Fibroblast of lung (primary cell): Measurements from ENCODE around the gene C20orf204. TPM values are rescaled to one million over a fixed set of nuclear protein-coding genes. Genes with fewer than 3 reads are reported as not detected.
"Not testable (repeated sequence)": the region's sequence is repeated elsewhere in the genome, so short reads cannot be mapped to it uniquely, and the experiment has no call there.

Source experiments
- DNase-seq, 2 donors: peaks; one replicate each; pipeline versions ENCODE4 v3.0.0 to v3.0.0-alpha.2; 2010; ENCODE audit warnings: low read depth in 2 of 2
- H2AFZ ChIP-seq: 2 replicates; pipeline ENCODE4 v1.5.1; 2012; ENCODE audit warnings: low read length, control low read depth, inconsistent platforms
- H3K27ac ChIP-seq: 2 replicates; pipeline ENCODE4 v1.5.1; 2011; ENCODE audit warnings: low read length, control low read depth; ENCODE audit not compliant: insufficient read depth
- H3K27me3 ChIP-seq: 2 replicates; pipeline ENCODE4 v1.5.1; 2011; ENCODE audit warnings: mild to moderate bottlenecking, low read length; ENCODE audit not compliant: control insufficient read depth, insufficient read depth
- H3K36me3 ChIP-seq: 2 replicates; pipeline ENCODE4 v1.5.1; 2011; ENCODE audit warnings: low read length; ENCODE audit not compliant: control insufficient read depth, insufficient read depth
- H3K4me1 ChIP-seq: 2 replicates; pipeline ENCODE4 v1.5.1; 2011; ENCODE audit warnings: low read length; ENCODE audit not compliant: control insufficient read depth, insufficient read depth; ENCODE audit errors: extremely low read depth
- H3K4me2 ChIP-seq: 2 replicates; pipeline ENCODE4 v1.5.1; 2011; ENCODE audit warnings: low read length, control low read depth; ENCODE audit not compliant: insufficient read depth; ENCODE audit errors: extremely low read depth
- H3K4me3 ChIP-seq, 4 experiments: fragments of 200-600 bp in 1 of 4; sonication (generic) in 1 of 4; replicated peaks in 1 of 4; 2 replicates each; pipeline ENCODE4 v1.5.1; 2011 to 2016; ENCODE audit warnings: low read length in 4 of 4, low read depth in 3 of 4, mild to moderate bottlenecking in 3 of 4, control low read depth in 2 of 4, inconsistent platforms in 1 of 4, mixed read lengths in 1 of 4; ENCODE audit not compliant: insufficient read depth in 1 of 4; ENCODE audit errors: control extremely low read depth in 1 of 4
- H3K79me2 ChIP-seq: 2 replicates; pipeline ENCODE4 v1.5.1; 2012; ENCODE audit warnings: mild to moderate bottlenecking, low read length, inconsistent platforms; ENCODE audit not compliant: control insufficient read depth, insufficient read depth
- H3K9ac ChIP-seq: 2 replicates; pipeline ENCODE4 v1.5.1; 2011; ENCODE audit warnings: mild to moderate bottlenecking, low read length, control low read depth; ENCODE audit not compliant: insufficient read depth
- H3K9me3 ChIP-seq: 2 replicates; pipeline ENCODE4 v1.5.1; 2012; ENCODE audit warnings: low read depth, low read length; ENCODE audit not compliant: control insufficient read depth, insufficient read depth
- H4K20me1 ChIP-seq: 2 replicates; pipeline ENCODE4 v1.5.1; 2011; ENCODE audit warnings: low read length; ENCODE audit not compliant: control insufficient read depth, insufficient read depth; ENCODE audit errors: extremely low read depth
- CTCF ChIP-seq, 2 donors: IDR thresholded peaks in 1 of 2; conservative IDR thresholded peaks in 1 of 2; 1 replicate in 1 of 2; 2 replicates in 1 of 2; pipeline ENCODE4 v1.5.1; 2011 to 2012; ENCODE audit warnings: low read length in 2 of 2, control low read depth in 1 of 2, inconsistent platforms in 1 of 2, low read depth in 1 of 2, mild to moderate bottlenecking in 1 of 2
- EZH2 ChIP-seq: IDR thresholded peaks from 2 replicates; pipeline ENCODE4 v1.5.1; 2012; ENCODE audit warnings: low read length, control low read depth, mild to moderate bottlenecking; ENCODE audit errors: missing control alignments
- polyA plus RNA-seq, 2 donors: library from polyadenylated mRNA; depleted of rRNA in 1 of 2; stranded (reverse) in 1 of 2; unstranded in 1 of 2; fragments of >200 nt; gene quantifications; 2 replicates each; pipeline ENCODE4 v1.2.1, GENCODE V29; 2011 to 2012; ENCODE audit warnings: missing spikeins in 1 of 2
- total RNA-seq: library from RNA; depleted of rRNA; stranded (reverse); fragments of >200 nt; gene quantifications from 2 replicates; pipeline ENCODE4 v1.2.1, GENCODE V29; 2014

Gene C20orf204
- total and polyA plus RNA-seq, 2 donors (not counting 1 experiment from before 2014, with no cell fraction given): 0.02 to 0.66 TPM

GRCh38 chr20:64083804-64084684 is 48.1 kb downstream of the C20orf204 start, which contains the start of gene LKAAEAR1:
Gene LKAAEAR1 (minus strand): TSS chr20:64084398. CDS start chr20:64084219, 179 bp downstream.
- no peak within 1 kb of the TSS for H3K27ac ChIP-seq
- no peaks in the 10 kb centered on the region for H3K36me3 ChIP-seq
- peak; percentile 97 for TF ChIP-seq EZH2
- no peak for TF ChIP-seq CTCF (conservative IDR thresholded peaks at IDR 0.05 in 1 of 2, IDR thresholded peaks at IDR 0.05 in 1 of 2; ENCODE audit: low read depth in 1 of 2, low read length in 2 of 2)
- H2AFZ ChIP-seq: no peak within 1 kb of the TSS
- H3K4me1 ChIP-seq: peaks cover 5% of the 10 kb centered on the region
- no peak within 1 kb of the TSS for H3K9ac ChIP-seq
- H3K9me3 ChIP-seq: no peaks in the 10 kb centered on the region
- peak within 1 kb of the TSS; percentile 70 for H3K4me2 ChIP-seq
- DNase-seq: peak in 1 of 2 donors; percentile 12
- H3K79me2 ChIP-seq: no peaks in the 10 kb centered on the region
- H3K27me3 ChIP-seq: peaks cover 24% of the 10 kb centered on the region
- H4K20me1 ChIP-seq: no peaks in the 10 kb centered on the region
- peak within 1 kb of the TSS in 1 of 4 experiments; percentile 50 for H3K4me3 ChIP-seq

- Histone ChIP-seq H3K79me2 (no peaks in the 10 kb centered on the region), H2AFZ (no peak overlapping the region), H3K4me2 (no peak overlapping the region), H3K9me3 (no peaks in the 10 kb centered on the region), H3K27ac (no peak overlapping the region), H3K9ac (no peak overlapping the region), H4K20me1 (no peaks in the 10 kb centered on the region), H3K4me1 (peaks cover 5% of the 10 kb centered on the region), H3K27me3 (peaks cover 24% of the 10 kb centered on the region), H3K4me3 (no peak overlapping the region), H3K36me3 (no peaks in the 10 kb centered on the region)
- DNase-seq: no peak
- no peak for TF ChIP-seq CTCF (conservative IDR thresholded peaks at IDR 0.05 in 1 of 2, IDR thresholded peaks at IDR 0.05 in 1 of 2; ENCODE audit: low read depth in 1 of 2, low read length in 2 of 2)
- peak; percentile 86 for TF ChIP-seq EZH2
Measured at GRCh38 chr20:64084685-64085152, 48.7 kb downstream of the C20orf204 start.

GRCh38 chr20:64086801-64087200 is 50.8 kb downstream of the C20orf204 start:
- no peak for DNase-seq
- Histone ChIP-seq H3K9me3 (no peaks in the 10 kb centered on the region), H3K9ac (no peak overlapping the region), H3K4me1 (peaks cover 5% of the 10 kb centered on the region), H3K79me2 (no peaks in the 10 kb centered on the region), H3K27me3 (peaks cover 24% of the 10 kb centered on the region), H3K4me2 (no peak overlapping the region), H4K20me1 (no peaks in the 10 kb centered on the region), H3K4me3 (no peak overlapping the region), H3K27ac (no peak overlapping the region), H3K36me3 (no peaks in the 10 kb centered on the region), H2AFZ (no peak overlapping the region)
- no peak for TF ChIP-seq EZH2
- no peak for TF ChIP-seq CTCF (conservative IDR thresholded peaks at IDR 0.05 in 1 of 2, IDR thresholded peaks at IDR 0.05 in 1 of 2; ENCODE audit: low read depth in 1 of 2, low read length in 2 of 2)

- H3K79me2 ChIP-seq, H3K4me2 ChIP-seq, H3K9ac ChIP-seq, H3K9me3 ChIP-seq, H3K4me1 ChIP-seq, H2AFZ ChIP-seq, DNase-seq, H3K36me3 ChIP-seq, H3K27ac ChIP-seq, H4K20me1 ChIP-seq, H3K4me3 ChIP-seq: not testable (repeated sequence)
- H3K27me3 ChIP-seq: peaks cover 24% of the 10 kb centered on the region
Measured at GRCh38 chr20:64087226-64087825, 51.3 kb downstream of the C20orf204 start.
